GM19372 (cell line): ENCODE measurements around the gene FUBP3.

Experiments
- ATAC-seq: cut with Tn5 transposase; IDR thresholded peaks from one replicate; pipeline ENCODE4 v1.9.1; 2021; ENCODE audit warnings: mild to moderate bottlenecking, low read depth, moderate library complexity; ENCODE audit not compliant: unreplicated experiment

Gene FUBP3

DNA sequence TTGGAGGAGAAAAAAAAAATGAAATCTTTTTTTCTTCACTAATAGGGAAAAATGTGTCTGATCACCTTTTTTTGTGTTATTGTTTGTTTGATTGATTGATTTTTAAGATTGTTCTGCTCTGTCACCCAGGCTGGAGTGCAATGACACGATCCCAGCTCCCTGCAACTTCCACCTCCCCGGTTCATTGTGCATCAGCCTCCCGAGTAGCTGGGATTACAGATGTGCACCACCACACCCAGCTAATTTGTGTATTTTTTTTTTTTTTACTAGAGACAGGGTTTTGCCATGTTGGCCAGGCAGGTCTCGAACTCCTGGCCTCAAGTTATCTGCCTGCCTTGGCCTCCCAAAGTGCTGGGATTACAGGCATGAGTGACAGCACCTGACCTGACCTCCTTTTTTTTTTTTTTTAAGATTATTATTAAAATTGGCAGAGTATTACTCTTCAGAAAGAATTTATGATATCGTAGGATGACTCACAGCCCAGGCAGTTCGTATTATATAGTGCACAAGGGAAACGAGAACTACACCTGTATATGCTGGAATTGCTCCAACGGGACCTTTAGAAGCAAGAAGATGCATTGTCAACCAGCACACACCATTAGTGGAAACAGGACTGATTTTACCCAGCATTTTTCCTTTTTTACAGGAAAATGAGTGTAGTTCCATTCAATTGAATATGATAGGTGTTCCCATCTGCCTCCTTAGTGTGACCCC, 27.7 kb downstream of the FUBP3 start:
- no peak for ATAC-seq

DNA sequence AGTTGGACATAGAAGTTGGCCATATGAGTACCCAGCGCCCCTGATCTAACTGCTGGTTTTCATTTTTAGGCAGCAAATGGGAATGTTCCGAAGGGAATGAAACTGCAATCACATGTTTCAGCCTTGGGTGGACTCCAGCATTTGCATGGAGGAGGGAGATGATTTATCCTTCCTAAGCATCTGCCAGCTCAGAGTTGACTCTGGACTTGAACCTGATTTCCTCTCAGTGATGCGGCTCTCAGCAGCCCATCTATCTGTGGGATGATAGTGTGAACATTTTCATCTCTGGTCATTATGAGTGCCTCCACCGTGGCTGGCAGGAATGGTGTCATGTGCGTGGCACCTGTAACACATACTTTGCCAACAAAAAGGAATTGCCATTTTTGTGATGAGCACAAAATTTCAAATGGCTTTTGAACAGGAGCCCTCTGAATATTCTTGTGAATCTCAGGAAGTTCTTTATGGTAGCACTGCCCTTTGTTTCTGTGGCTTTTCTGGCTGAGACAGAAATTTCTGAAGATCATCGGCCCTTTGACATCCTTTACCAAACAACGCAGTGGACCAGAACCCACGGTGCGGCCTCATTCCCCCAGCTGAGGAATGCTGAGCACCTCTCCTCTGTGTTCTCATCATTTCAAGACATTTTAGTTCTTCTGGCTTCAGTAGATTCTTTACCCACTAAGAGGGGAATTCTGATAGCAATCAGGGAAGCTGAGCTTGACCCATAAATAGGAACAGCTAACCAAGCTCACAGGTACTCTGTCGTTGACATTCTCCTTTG, 28.5 kb downstream of the FUBP3 start:
- ATAC-seq = no peak

DNA sequence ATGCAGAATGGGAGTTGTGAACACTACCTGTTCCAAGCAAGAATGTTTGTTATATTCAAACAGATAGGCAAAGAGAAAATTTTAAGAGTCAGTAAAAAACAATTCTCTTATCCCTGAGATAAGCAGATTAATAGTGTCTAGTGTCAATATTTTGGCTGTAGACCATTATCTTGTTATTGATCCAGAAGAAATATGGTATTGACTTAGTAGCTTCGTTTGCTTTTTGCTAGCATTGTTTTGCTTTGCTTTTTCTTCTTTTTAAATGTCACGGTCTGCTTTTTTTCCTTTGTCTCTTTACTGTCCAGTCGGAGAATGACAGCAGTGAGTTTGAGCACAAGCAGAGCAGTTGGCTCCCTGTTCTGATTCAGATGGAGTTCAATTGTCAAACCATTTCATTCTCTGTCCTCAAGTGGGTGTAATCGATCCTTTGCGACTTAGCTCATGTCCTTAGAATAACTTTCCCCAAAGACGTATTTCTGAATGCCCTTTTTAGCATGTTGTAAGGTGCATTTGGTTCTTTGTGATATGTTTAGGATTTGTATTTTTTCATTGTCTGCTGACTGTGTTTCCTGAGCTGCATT, 29.3 kb downstream of the FUBP3 start:
- no peak for ATAC-seq

DNA sequence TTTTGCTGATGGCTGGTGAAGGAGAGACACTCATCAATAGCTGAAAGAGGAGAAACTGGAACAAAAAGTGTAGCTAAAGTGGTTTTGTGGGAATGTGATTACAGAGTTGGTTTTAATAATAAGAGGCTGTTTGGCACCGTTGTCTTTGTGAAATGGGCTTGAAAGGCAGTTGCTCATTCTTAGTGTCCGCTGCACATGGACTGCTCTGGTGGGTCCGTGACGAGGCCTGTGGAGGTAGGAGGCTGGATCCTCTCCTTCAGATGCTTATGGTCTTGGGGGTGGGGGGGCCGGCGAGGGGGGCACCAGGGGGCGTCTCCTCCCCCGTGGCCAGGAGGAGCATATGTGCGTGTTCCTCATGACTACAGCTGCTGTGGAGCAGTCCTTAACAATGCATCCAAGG, 29.8 kb downstream of the FUBP3 start:
- ATAC-seq = no peak

DNA sequence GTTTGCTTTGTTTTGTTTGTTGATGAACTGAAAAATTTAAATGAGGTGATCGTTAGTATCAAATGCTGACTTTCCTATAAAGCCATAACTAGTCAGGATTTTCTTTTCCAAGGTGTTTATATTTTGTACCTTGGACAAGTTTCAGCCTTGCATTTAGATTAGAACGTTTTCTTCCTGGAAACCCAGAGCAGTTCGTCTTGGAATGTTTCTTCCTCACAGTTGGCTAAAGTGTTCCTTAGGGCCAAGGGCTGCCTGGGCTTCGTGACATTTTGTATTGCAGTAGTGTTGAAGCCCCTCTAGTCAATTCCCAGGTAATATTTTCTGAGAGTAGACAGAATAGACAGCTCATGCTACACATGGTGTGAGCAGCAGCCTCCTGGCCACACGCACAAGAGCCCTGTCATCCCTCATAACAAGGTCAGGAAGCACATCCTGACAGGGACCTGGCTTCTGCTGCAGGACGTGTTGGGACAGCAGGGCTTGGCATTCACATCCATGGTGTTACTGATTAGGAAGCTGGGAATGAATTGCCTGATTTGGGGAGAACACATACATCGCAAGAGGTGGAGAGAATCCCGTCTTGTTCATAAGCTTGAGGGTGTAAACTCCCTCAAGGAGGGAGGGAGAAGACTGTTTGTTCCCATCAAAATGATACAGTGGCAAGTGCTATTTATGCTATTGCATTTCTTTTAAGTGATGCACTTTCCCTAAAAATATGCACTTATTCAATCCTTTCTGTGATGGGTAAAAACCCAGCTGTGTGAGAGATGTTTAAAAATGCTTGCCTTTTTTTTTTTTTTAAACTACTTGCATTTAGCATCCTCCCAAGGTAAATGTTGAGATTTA, 31.7 kb downstream of the FUBP3 start:
- no peak for ATAC-seq

DNA sequence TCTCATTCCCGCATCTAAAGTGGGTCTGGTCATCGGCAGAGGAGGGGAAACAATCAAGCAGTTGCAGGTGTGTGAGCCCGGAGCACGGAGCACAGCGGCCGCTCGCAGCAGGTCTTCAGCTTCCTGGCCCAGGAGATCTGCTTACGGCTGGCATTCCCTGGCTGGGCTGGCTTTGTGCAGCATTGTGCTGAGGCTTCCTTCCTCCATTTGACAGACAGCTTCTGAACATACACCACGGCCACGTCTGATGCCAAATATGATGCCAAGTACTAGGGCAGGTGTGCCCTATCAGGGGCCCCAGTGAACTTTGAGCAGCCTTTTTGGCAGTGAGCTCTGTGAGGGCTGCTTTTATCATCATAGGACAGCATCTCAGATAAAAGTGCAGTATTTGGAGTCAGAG, 37.1 kb downstream of the FUBP3 start:
- no peak for ATAC-seq

DNA sequence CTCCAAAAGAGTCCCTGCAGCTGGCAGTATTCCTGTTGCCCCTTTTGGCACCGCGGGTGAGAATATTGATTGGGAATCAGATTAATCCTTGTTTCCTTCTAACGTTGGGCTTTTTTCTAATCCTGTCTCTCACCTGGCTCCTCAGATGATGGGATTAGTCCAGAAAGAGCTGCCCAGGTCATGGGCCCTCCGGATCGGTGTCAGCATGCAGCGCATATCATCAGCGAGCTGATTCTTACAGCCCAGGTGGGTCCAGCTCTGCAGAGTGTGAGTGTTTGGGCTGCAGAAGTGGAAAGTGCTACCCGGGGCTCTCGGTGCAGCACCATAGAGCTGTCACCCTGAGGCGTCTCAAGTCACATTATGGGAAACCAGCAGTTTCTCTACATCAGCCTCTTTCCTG, 44.1 kb downstream of the FUBP3 start:
- no peak for ATAC-seq

DNA sequence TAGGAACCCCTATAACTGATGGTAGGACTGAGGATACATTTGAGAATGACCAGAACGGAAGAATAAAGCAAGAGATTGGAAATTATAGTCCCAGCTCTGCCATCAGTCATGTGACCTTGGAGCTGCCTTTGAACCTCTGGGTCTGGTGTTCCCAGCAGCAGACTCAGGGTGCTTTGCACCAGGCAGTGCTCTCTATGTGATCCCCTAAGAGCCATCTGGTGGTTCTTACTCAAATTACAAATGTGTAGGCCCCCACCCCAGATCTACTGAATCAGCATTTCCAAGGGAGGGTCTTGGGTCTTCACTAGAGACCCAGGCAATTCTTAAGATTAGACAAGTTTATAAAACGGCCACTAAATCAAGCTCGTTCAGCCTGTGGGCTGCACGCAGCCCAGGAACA, 44.8 kb downstream of the FUBP3 start:
- no peak for ATAC-seq

DNA sequence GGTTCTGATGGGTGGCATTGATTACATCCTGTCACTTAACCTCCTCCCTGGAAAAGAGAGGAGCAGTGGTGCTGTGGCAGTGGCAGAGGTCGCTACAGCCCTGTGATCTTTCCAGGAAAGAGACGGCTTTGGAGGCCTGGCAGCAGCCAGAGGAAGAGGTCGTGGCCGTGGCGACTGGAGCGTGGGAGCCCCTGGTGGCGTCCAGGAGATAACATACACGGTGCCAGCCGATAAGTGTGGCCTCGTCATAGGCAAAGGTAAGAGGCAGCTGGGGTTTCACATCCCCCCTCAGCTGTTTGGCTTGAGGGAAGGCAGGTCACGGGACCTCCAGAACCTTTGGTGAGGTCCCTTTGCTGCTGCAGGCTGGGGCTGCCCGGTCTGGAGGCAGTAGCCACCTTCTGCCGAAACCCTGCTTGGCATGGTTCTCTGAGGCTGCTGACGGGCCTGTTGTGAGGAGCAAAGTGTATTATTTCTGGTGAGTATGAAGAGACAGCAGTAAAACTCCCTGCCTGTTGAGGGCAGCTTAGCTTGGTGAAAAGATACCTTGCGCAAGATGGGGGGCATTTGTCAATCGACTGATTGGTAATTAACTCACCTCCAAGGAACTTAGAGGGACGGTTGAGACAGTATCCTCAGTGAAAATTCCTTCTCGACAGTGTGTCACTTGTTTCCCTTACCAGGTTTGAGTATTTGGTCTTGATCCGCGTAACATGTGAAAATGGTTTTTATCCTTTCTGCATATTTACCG, 47.0 kb downstream of the FUBP3 start:
- no peak for ATAC-seq

DNA sequence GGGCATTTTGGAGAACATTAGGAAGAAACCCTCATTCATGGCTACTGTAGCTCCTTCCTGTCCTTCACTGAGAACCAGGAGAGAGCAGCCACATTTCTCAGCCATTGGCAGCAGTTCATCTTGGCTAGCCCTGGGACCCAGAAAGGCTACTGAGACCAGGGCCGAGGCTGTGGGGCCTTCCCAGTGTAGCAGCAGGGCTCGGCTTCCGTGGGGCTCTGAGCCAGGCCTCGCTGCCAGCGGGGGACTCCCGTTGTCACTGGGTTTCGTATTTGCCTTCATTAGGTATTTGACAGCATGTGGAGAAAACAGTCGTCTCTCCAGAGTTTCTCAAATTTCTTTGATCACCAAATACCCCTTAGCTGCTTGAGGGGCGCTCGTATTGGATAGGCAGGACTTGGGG, 47.7 kb downstream of the FUBP3 start:
- no peak for ATAC-seq

DNA sequence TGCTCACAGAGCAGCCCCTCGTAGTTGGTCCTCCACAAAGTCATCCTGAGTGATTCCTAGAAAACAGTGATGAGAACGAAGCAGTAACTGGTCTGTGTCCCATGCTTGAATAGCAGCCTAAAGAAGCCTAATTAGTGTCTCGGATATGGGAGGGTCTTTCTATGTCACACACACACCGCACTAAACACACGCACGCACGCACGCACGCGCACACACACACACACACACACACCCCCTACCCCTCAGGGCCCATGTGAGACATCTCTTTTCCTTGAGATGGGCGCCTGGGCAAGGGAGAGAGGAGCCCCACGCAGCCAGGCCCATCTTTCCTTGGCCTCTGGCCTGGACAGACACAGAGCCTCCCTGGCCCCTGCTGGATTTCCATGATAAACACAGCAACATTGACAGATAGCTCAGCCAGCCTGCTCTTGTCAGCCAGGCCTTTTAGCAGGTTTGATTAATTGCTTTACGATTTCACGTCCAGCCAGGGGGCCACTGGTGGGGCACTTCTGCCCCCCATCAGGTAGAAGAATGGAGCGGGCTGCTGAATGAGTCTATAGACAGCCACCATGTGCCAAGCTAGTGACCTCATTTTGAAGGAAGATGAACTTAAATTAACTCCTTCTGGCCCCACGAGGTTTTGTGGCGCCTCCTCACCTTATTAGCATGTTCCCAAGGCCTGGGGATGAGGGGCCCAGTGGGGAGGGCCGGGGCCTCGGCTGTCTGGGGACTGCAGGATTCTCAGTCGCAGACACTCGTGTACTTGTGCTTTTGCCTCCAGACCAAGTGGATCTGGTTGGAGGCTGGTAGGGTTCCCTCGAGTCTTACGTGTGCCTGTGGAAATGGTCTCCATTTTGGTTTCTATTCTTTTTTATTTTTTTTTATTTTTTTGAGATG, 48.8 kb downstream of the FUBP3 start:
- ATAC-seq = no peak

DNA sequence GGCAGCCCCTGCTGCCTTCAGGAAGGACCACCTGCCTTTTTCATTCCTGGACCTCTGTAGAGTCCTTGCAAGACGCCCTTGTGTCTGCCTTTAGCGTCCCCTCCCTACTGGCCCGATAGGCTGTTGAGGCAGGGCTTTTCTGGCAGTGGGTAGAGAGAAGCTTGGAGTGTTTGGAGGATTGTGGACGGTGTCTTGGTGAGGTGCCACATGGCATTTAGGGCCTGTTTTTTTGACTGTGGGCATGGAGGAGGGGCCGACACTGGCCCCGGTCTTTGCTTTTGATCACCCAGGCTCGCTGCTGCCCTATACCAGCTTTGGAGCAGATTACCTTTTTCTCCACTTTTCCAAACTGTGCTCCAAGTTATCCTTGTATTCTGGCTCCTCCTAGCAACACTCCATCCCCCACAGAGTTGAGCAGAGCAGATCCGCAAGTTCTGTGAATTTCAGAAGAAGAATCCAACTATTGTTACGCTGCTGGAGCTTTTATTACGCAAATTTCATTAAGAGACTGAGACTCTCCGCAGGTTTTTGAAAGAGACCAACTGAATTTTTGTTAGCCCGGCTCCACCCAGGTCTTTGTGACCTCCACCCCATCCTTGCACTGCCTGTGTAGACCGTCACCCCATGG, 50.2 kb downstream of the FUBP3 start:
- no peak for ATAC-seq

DNA sequence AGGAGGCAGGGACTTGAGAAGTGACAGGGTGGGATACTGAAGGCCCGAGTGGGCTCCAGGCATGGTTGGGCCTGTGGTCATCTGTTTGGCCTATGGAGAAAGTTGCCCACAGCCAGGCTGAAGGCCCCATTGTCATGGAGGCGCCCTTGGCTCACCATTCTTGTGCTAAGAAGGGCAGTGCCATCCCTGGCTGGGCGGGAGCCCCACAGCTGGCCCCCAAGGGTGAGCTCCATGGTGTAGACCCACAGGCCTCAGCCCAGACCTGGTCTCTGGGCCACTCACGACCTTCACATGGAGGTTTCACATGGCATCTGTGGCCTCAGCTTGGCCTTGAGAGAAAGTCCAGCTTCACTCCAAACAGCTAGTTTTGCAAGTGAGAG, 50.7 kb downstream of the FUBP3 start:
- no peak for ATAC-seq

DNA sequence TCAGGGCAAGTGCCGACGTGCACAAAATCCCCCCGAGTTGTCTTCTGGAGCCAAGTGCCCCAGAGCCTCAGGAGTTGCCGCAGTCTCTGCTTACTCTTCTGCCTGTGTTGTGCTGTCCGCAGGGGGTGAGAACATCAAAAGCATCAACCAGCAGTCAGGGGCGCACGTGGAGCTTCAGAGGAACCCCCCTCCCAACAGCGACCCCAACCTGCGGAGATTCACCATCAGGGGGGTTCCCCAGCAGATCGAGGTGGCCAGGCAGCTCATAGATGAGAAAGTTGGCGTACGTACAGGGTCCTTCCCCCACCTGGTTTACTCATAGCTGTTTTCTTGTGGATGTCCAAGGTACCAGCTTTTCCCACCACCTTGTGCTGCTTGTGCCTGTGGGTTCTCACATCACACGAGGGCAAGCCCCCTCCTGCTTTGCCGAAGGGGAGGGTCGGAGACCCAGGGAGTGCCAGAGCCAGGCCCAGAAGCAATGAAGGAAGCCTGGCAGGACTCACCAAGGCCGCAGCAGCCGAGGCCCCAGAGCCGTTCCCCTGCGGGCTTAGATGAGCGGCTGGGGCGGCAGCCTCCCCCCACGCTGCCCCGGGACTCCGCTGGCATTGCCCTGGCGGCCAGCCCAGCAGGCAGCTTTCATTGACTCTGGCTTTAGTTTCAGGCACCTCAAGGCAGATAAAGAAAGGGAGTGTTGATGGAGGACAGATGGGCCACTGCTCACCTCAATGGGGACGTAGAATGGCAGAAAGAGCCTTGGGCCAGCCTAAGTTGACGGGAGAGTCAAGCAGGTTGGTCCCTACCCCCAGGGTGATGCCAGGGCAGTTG, 51.3 kb downstream of the FUBP3 start:
- no peak for ATAC-seq

DNA sequence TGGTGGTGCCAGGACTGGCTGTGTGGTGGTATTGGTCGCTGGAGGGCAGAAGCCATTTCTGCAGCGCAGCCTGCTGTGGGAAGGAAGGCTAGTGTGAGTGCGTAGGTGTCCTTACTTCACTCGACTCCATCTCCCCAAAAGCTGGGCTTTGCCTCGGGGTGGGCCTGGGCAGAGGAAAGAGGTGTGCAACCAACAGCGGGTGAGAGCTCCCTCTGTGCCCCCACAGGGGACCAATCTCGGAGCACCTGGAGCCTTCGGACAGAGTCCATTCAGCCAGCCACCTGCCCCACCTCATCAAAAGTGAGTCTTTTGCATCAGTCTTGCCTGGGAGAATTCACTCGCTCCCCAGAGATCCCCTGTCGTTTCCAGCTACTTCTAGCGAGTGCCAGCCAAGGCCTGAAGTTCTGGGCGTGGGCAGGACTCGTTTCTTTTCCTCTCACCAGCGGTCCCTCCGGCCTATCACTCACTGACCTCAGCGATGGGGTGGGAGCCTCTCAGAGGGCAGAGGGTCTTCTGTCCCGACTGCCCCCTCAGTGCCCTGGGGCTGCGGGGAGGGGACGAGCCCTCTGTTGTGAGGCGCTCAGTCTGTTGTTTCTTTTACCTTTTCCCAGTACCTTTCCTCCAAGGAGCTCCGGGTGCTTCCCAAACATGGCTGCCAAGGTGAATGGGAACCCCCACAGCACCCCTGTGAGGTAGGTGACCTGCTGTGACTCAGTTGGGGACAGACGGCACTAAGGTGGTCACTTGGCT, 52.1 kb downstream of the FUBP3 start:
- ATAC-seq = no peak

DNA sequence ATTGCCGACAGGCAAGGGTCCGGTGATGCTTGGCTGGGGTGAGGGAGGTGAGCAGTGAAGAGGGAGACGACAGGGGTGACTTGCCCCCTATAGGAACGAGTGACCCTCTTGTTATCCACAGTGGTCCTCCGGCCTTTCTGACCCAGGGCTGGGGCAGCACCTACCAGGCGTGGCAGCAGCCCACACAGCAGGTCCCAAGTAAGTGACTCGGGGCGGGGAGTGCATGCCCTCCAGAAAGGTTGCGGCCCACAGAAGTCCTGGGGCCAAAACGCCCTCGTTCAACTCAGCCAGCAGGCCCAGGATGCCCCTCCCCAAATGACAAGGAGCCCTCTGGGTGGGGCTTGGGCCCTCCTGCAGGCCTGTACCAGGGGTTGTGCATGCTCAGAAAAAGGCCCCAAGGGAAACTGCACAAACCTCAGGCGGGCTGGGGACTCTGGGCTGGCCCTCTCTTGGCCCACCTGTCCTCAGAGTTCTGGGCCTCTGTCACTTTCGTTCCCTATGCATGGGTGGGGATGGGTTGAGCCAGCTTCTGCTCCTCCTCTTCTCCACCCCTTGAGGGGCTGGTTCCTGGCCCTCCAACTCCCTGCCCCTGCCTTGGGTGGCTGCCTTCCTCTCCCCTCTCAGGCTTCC, 52.8 kb downstream of the FUBP3 start:
- no peak for ATAC-seq

DNA sequence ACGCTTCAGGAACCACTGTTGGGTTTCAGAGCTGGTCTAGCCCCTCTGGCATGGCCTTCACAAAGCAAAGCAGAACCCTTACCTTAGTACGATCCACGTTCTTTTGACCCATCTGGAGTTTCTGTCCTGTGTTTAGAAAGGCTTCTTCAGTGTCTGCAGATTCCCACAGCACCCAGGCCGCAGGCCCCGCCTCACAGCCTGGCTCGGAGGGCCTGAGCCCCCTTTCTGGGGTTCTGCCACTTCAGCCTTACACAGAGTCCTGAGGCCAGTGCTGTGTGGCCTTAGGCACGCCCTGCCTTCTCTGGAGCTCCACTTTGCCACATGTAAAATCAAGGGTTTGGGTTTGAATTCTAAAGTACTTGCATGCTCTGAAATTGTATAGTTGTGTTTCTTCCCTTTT, 53.5 kb downstream of the FUBP3 start:
- no peak for ATAC-seq
